ENCODE data around the gene HDAC2.

DNA sequence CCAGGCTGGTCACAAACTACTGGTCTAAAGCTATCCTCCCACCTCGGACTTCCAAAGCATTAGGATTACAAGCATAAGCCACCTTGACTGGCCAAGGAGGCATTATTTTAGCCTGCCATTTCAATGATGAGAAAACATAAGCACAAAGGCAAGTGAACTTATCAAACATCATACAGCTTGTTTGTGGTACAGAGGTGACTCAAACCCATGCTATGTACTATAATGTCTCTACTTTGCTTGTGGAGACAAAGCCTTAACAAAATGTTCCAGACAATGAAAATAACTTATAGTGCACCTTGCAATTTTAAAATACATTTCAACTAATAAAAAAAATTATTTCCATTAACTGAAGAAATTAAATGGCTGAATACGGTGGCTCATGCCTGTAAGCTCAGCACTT is 26.2 kb downstream of the HDAC2 start:
- TF ChIP-seq, protein P1, sequence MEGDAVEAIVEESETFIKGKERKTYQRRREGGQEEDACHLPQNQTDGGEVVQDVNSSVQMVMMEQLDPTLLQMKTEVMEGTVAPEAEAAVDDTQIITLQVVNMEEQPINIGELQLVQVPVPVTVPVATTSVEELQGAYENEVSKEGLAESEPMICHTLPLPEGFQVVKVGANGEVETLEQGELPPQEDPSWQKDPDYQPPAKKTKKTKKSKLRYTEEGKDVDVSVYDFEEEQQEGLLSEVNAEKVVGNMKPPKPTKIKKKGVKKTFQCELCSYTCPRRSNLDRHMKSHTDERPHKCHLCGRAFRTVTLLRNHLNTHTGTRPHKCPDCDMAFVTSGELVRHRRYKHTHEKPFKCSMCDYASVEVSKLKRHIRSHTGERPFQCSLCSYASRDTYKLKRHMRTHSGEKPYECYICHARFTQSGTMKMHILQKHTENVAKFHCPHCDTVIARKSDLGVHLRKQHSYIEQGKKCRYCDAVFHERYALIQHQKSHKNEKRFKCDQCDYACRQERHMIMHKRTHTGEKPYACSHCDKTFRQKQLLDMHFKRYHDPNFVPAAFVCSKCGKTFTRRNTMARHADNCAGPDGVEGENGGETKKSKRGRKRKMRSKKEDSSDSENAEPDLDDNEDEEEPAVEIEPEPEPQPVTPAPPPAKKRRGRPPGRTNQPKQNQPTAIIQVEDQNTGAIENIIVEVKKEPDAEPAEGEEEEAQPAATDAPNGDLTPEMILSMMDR (IDR thresholded peaks at IDR 0.05): no peak
- TF ChIP-seq POLR2A (IDR thresholded peaks at IDR 0.05): no peak

All from thyroid gland (tissue), 4 donors.